ENCODE results near the gene GRM4. TPM values are rescaled to one million over a fixed set of nuclear protein-coding genes. Genes with fewer than 3 reads are reported as not detected.

GRM4 gene
- total and polyA plus RNA-seq, 9 of the 15 experiments (the other 6 are each of a cell fraction or from before 2014, with no cell fraction given) = 0.18 TPM; not detected in 8

GRCh38 chr6:34143884-34144580, 1.9 kb downstream of the GRM4 start (continued):
- TF ChIP-seq REST (IDR thresholded peaks at IDR 0.05; ENCODE audit: borderline replicate concordance) = peak; percentile 56
- TF ChIP-seq REST (CRISPR knock-in tag; IDR thresholded peaks at IDR 0.05; ENCODE audit: low read depth) = no peak
- TF ChIP-seq, protein P1, sequence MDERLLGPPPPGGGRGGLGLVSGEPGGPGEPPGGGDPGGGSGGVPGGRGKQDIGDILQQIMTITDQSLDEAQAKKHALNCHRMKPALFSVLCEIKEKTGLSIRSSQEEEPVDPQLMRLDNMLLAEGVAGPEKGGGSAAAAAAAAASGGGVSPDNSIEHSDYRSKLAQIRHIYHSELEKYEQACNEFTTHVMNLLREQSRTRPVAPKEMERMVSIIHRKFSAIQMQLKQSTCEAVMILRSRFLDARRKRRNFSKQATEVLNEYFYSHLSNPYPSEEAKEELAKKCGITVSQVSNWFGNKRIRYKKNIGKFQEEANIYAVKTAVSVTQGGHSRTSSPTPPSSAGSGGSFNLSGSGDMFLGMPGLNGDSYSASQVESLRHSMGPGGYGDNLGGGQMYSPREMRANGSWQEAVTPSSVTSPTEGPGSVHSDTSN (CRISPR knock-in tag; IDR thresholded peaks at IDR 0.05; ENCODE audit: low read depth) = peak; percentile 10; the same call in 1 of the 2 replicates
- TF ChIP-seq, protein P1 (tag; conservative IDR thresholded peaks at IDR 0.05; ENCODE audit: low read depth) = no peak
- TF ChIP-seq PURB (CRISPR knock-in tag; IDR thresholded peaks at IDR 0.05; ENCODE audit: low read depth) = no peak
- no peak for TF ChIP-seq ZNF764 (CRISPR knock-in tag; IDR thresholded peaks at IDR 0.05; ENCODE audit: low read depth)
- TF ChIP-seq, protein P2, sequence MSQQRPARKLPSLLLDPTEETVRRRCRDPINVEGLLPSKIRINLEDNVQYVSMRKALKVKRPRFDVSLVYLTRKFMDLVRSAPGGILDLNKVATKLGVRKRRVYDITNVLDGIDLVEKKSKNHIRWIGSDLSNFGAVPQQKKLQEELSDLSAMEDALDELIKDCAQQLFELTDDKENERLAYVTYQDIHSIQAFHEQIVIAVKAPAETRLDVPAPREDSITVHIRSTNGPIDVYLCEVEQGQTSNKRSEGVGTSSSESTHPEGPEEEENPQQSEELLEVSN (IDR thresholded peaks at IDR 0.05; ENCODE audit: borderline replicate concordance in 1 of 2, extremely low read depth in 1 of 2, insufficient read depth in 1 of 2, insufficient read length in 1 of 2, low read depth in 1 of 2, low read length in 1 of 2, poor library complexity in 1 of 2, severe bottlenecking in 1 of 2) = peak in 1 of 2 experiments; percentile 9
- TF ChIP-seq ZBTB7A (IDR thresholded peaks at IDR 0.05; ENCODE audit: borderline replicate concordance, control insufficient read depth, low read depth, low read length) = peak; percentile 63; the same call in 1 of the 2 replicates
- TF ChIP-seq ZSCAN29 (IDR thresholded peaks at IDR 0.05) = peak; percentile 65; the same call in 1 of the 2 replicates
- TF ChIP-seq, protein P3, sequence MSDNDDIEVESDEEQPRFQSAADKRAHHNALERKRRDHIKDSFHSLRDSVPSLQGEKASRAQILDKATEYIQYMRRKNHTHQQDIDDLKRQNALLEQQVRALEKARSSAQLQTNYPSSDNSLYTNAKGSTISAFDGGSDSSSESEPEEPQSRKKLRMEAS (CRISPR knock-in tag; IDR thresholded peaks at IDR 0.05) = 0 out of 2 replicates have a peak, but pooled peaks have one; percentile 31
